Pancreas (tissue), 10 donors: ENCODE data around the gene IQCF2. TPM values are rescaled to one million over a fixed set of nuclear protein-coding genes. Genes with fewer than 3 reads are reported as not detected.

ENCODE experiments used
- ATAC-seq, 4 donors: fragments of 200-7000 bp; cut with Tn5 transposase; one replicate each; pipeline versions ENCODE4 v1.8.0 to v1.9.1; 2020; ENCODE audit warnings: mild to moderate bottlenecking in 4 of 4, moderate library complexity in 4 of 4
- DNase-seq, 6 donors: peaks; one replicate each; pipeline ENCODE4 v3.0.0-alpha.2; 2020
- FAIRE-seq: peaks from 2 replicates; lab custom pipeline; 2012; peaks lifted over from hg19 to GRCh38; lab: Jason Lieb, UNC
- H3K27ac ChIP-seq, 4 donors: fragments of 200-600 bp; sonication (generic); 1 replicate in 3 of 4; 2 replicates in 1 of 4; pipeline versions ENCODE4 v1.5.0 to v1.8.0; 2020
- H3K27me3 ChIP-seq, 4 donors: fragments of 200-600 bp; one replicate each; pipeline ENCODE4 v1.8.0; 2021
- H3K36me3 ChIP-seq, 3 donors: fragments of 200-600 bp; sonication (generic) in 1 of 3; one replicate each; pipeline versions ENCODE4 v1.5.0 to v1.8.0; 2020 to 2021
- H3K4me1 ChIP-seq, 3 donors: fragments of 200-600 bp; one replicate each; pipeline ENCODE4 v1.8.0; 2021
- H3K4me3 ChIP-seq, 4 donors: fragments of 200-600 bp; sonication (generic) in 2 of 4; one replicate each; pipeline versions ENCODE4 v1.5.0 to v1.8.0; 2020 to 2021
- H3K9me3 ChIP-seq, 4 donors: fragments of 200-600 bp; one replicate each; pipeline ENCODE4 v1.8.0; 2021
- CTCF ChIP-seq, 4 donors: fragments of 200-600 bp; sonication (generic) in 3 of 4; IDR thresholded peaks; one replicate each; pipeline versions ENCODE4 v1.5.0 to v1.8.0; 2021; ENCODE audit warnings: antibody characterized with exemption in 4 of 4
- WGBS, 2 donors: extraction: QIAGEN DNeasy Blood & Tissue Kit; methylation state at CpG; one replicate each; pipeline ENCODE4 v1.1.7; 2013; 5-methylcytosine and 5-hydroxymethylcytosine counted together
- intact Hi-C, 3 donors: fragments of 100-400 bp; cut with DNase I; formaldehyde crosslinking; loops; one replicate each; pipeline versions ENCODE4 v1.11.1 to v1.14.2; 2022
- polyA plus RNA-seq, 2 donors: library from polyadenylated mRNA; stranded (reverse); fragments of 200-250 nt; gene quantifications; one replicate each; pipeline ENCODE4 v1.2.3, GENCODE V29; 2013
- total RNA-seq, 6 donors: library from RNA; stranded (reverse); fragmentation: NEBNext Ultra II Directional in 4 of 6; extraction: Animal tissue kit (Norgen Biotek cat#: 25700) in 4 of 6; gene quantifications; one replicate each; pipeline versions ENCODE4 v1.2.1 to v1.2.4, GENCODE V29; 2021 to 2023
- donor health status: healthy with polysubstance abuse.
- donor health status: DM: no; HTN: no; CAD: no; lungs with moderate emphysema.
- donor health status: DM: no; HTN: no; CAD: no.
- donor health status: control.
- donor health status: control.
- donor health status: Bipolar disorder and iron deficiency.
- donor health status: DM: yes; HTN: yes; CAD: no.
- donor health status: DM: no; HTN: no; CAD: no.
- donor health status: DM: no; HTN: no; CAD: no.
- donor health status: DM: yes; HTN: yes; CAD: no.

IQCF2 gene
- total and polyA plus RNA-seq, 8 donors = not detected

DNA sequence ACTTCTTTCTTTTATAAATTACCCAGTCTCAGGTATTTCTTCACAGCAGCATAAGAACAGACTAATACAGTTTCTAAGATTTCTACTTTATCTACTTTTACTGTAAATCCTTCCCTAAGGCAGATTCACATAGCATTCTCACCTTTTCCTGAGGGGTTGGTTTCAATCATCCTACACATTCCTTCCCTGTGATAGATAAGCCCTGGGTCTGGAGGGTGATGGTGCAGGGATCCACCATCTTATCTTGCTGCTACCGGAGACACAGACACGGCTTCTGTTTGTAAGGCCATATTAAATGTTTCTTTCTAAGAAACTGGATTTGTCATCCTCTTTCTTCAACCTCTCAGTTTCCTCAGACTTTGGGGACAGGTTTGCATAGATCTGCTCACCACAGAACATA lies 7.9 kb downstream of the IQCF2 start:
- no peak for FAIRE-seq
- H3K27ac ChIP-seq = no peak overlapping the region
- no peak for TF ChIP-seq CTCF (IDR thresholded peaks at IDR 0.05)
- DNase-seq = no peak
- peaks cover 0 to 4% (median 0%) of the 10 kb centered on the region in 4 donors for H3K27me3 ChIP-seq
- no peak for ATAC-seq
- 28 to 31% methylated on average over 2 of the region's 2 CpGs for WGBS, 2 donors
- H3K4me1 ChIP-seq = no peaks in the 10 kb centered on the region
- H3K4me3 ChIP-seq = no peak overlapping the region
- intact Hi-C loops = no loop called here
- H3K36me3 ChIP-seq = no peaks in the 10 kb centered on the region
- H3K9me3 ChIP-seq = no peaks in the 10 kb centered on the region

- intact Hi-C loops = no loop called here
- ATAC-seq = no peak
- Histone ChIP-seq H3K4me1 (no peaks in the 10 kb centered on the region), H3K9me3 (no peaks in the 10 kb centered on the region), H3K36me3 (no peaks in the 10 kb centered on the region), H3K27ac (no peak overlapping the region), H3K4me3 (no peak overlapping the region), H3K27me3 (no peaks in the 10 kb centered on the region)
- 38 to 42% methylated on average over 1 of the region's 1 CpG for WGBS, 2 donors
- no peak for DNase-seq
- TF ChIP-seq CTCF (IDR thresholded peaks at IDR 0.05) = no peak
- FAIRE-seq = no peak
Measured at GRCh38 chr3:51873253-51873766, 11.9 kb downstream of the IQCF2 start.

GRCh38 chr3:51873876-51874275 lies 12.5 kb downstream of the IQCF2 start:
- H3K4me1 ChIP-seq = no peaks in the 10 kb centered on the region
- DNase-seq = no peak
- no peaks in the 10 kb centered on the region for H3K36me3 ChIP-seq
- no peak overlapping the region for H3K4me3 ChIP-seq
- no peaks in the 10 kb centered on the region for H3K9me3 ChIP-seq
- FAIRE-seq = no peak
- WGBS, 2 donors = 84 to 86% methylated on average over 10 of the region's 10 CpGs
- no peak overlapping the region for H3K27ac ChIP-seq
- ATAC-seq = no peak
- H3K27me3 ChIP-seq = no peaks in the 10 kb centered on the region
- intact Hi-C loops = no loop called here
- TF ChIP-seq CTCF (IDR thresholded peaks at IDR 0.05) = no peak

DNA sequence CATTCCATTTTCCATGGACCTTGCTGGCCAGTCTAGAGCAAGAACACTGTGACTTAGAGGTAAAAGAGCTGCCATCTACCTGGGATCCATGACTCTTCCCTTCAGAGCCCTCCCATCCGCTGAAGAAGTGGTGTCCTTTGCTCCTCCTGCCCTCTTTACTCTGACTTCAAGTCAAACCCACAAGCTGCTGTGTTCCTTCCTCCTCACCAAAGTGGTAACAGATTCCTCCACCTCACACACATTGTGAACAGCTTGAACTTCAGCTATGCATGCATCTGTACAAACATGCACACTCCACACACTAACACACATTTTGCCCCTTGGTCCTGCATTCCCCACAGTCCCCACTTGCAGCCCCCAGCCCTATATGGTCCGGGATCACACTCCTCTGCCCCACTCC lies 13.0 kb downstream of the IQCF2 start:
- FAIRE-seq = no peak
- Histone ChIP-seq H3K9me3 (no peaks in the 10 kb centered on the region), H3K36me3 (no peaks in the 10 kb centered on the region), H3K27me3 (no peaks in the 10 kb centered on the region), H3K4me3 (no peak overlapping the region), H3K27ac (no peak overlapping the region), H3K4me1 (no peaks in the 10 kb centered on the region)
- no peak for ATAC-seq
- no peak for DNase-seq
- intact Hi-C loops = no loop called here
- WGBS, 2 donors = 43 to 45% methylated on average over 2 of the region's 2 CpGs
- TF ChIP-seq CTCF (IDR thresholded peaks at IDR 0.05) = no peak

DNA sequence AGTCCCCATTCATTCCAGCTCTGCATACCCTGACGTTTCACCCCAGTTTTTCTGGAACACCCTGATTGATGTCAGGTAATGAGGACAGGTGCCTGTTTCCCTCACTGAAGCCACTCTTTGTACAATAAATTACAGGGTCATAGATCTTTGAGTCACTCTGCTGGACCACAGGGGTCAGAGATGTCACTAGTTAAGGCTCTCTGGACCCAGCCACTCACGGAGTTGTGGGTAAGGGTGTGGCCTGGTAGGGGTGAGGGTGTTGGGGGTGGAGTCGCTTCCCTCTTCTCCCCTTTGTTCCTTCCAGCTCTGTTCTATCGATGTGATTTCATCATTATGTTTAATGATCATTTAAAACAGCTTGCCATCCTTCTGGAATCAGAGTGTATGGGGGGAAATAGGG lies 13.5 kb downstream of the IQCF2 start:
- Histone ChIP-seq H3K27me3 (no peaks in the 10 kb centered on the region), H3K9me3 (no peaks in the 10 kb centered on the region), H3K27ac (no peak overlapping the region), H3K36me3 (no peaks in the 10 kb centered on the region), H3K4me1 (no peaks in the 10 kb centered on the region), H3K4me3 (no peak overlapping the region)
- WGBS, 2 donors = 31 to 55% methylated on average over 4 of the region's 4 CpGs
- DNase-seq = no peak
- intact Hi-C loops = no loop called here
- no peak for FAIRE-seq
- no peak for ATAC-seq
- no peak for TF ChIP-seq CTCF (IDR thresholded peaks at IDR 0.05)
